KMS-11 (cell line): Measurements from ENCODE around the gene NUMA1.

Source experiments
- H2AFZ ChIP-seq: fragments of 200-600 bp; sonication (generic); 2 replicates; pipeline ENCODE4 v1.6.1; 2016; ENCODE audit warnings: antibody characterized with exemption, mixed run types, low read depth
- H3K27ac ChIP-seq: fragments of 200-600 bp; sonication (generic); 2 replicates; pipeline ENCODE4 v1.6.1; 2016; ENCODE audit warnings: mild to moderate bottlenecking, mixed run types
- H3K27me3 ChIP-seq: fragments of 200-600 bp; sonication (generic); 2 replicates; pipeline ENCODE4 v1.6.1; 2017; ENCODE audit warnings: mild to moderate bottlenecking, low read depth, mixed run types, moderate library complexity; ENCODE audit not compliant: insufficient read depth
- H3K36me3 ChIP-seq: fragments of 200-600 bp; sonication (generic); 2 replicates; pipeline ENCODE4 v1.6.1; 2017; ENCODE audit warnings: mild to moderate bottlenecking, mixed run types; ENCODE audit not compliant: insufficient read depth
- H3K4me1 ChIP-seq: fragments of 200-600 bp; sonication (generic); 2 replicates; pipeline ENCODE4 v1.6.1; 2016; ENCODE audit warnings: mild to moderate bottlenecking, low read depth, mixed run types; ENCODE audit not compliant: poor library complexity, severe bottlenecking
- H3K4me2 ChIP-seq: fragments of 200-600 bp; sonication (generic); 2 replicates; pipeline ENCODE4 v1.7.0; 2016; ENCODE audit warnings: mild to moderate bottlenecking, mixed run types
- H3K4me3 ChIP-seq: fragments of 200-600 bp; sonication (generic); IDR thresholded peaks from 2 replicates; pipeline ENCODE4 v1.6.1; 2017; ENCODE audit warnings: low read depth, low read length, mixed read lengths; ENCODE audit not compliant: insufficient read depth
- H3K79me2 ChIP-seq: fragments of 200-600 bp; sonication (generic); 2 replicates; pipeline ENCODE4 v1.6.1; 2016; ENCODE audit warnings: low read depth, mixed run types; ENCODE audit not compliant: insufficient read depth
- H3K9ac ChIP-seq: fragments of 200-600 bp; sonication (generic); 2 replicates; pipeline ENCODE4 v1.6.1; 2016; ENCODE audit warnings: mild to moderate bottlenecking, mixed run types
- H4K20me1 ChIP-seq: fragments of 200-600 bp; sonication (generic); 2 replicates; pipeline ENCODE4 v1.6.1; 2016; ENCODE audit warnings: mild to moderate bottlenecking, mixed run types; ENCODE audit not compliant: insufficient read depth
- TF ChIP-seq, protein P1 (sequence below): fragments of 200-600 bp; sonication (generic); conservative IDR thresholded peaks from 2 replicates; pipeline ENCODE4 v1.6.1; 2017; ENCODE audit warnings: low read depth, mild to moderate bottlenecking, antibody characterized with exemption, low read length, moderate library complexity, mixed read lengths

The NUMA1 gene

DNA sequence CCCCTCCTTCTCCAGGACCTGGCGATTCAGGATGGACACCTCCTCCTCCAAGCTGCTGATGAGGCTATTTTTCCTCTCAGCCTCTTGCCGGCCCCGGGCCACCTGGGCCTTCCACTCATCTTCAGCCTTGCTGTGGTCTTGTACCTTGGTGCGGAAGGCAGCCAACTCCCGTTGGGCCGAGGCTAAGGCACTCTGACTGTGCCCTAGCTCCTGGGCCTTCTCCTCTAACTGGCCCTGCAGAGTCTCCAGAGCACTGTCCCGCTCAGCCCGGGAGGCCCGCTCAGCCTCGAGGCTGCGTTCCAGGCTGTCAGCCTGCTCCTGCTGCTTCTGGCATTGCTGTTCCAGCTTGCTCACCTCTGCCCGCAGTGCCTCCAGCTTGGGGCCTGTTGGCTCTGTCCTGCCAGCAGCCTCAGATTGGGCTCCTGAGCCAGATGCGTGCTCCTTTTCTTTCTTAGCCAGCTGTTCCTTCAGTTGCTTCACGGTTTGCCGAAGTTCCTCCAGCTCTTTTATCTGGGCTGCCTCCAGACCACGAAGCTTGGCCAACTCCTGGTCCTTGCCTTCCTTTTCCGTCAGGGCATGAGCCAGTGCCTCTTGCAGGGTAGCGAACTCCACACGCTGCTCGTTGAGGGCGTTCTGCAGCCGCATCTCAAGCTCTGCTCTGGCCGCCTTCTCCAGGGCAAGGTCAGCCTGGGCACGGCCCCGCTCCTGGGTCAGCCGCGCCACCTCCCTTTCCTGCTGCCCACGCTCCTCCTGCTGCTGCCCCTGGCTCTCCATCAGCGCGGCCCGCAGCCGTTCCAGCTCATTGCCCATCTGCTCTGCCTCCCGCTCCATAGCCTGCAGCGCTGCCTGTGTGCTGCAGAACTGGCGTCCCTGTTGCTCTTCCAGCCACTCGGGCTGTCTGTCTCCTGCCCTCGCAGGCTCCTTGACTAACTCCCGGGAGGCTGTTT lies 66.3 kb downstream of the NUMA1 start:
- no peak overlapping the region for H3K27ac ChIP-seq
- H3K36me3 ChIP-seq: peaks cover 14% of the 10 kb centered on the region; the same call in 1 of the 2 replicates
- no peak overlapping the region for H2AFZ ChIP-seq
- no peak overlapping the region for H3K4me2 ChIP-seq
- no peaks in the 10 kb centered on the region for H3K79me2 ChIP-seq
- no peaks in the 10 kb centered on the region for H3K4me1 ChIP-seq
- no peaks in the 10 kb centered on the region for H4K20me1 ChIP-seq
- no peak overlapping the region for H3K9ac ChIP-seq
- no peaks in the 10 kb centered on the region for H3K27me3 ChIP-seq
- H3K4me3 ChIP-seq: no peak overlapping the region
- TF ChIP-seq, protein P1, sequence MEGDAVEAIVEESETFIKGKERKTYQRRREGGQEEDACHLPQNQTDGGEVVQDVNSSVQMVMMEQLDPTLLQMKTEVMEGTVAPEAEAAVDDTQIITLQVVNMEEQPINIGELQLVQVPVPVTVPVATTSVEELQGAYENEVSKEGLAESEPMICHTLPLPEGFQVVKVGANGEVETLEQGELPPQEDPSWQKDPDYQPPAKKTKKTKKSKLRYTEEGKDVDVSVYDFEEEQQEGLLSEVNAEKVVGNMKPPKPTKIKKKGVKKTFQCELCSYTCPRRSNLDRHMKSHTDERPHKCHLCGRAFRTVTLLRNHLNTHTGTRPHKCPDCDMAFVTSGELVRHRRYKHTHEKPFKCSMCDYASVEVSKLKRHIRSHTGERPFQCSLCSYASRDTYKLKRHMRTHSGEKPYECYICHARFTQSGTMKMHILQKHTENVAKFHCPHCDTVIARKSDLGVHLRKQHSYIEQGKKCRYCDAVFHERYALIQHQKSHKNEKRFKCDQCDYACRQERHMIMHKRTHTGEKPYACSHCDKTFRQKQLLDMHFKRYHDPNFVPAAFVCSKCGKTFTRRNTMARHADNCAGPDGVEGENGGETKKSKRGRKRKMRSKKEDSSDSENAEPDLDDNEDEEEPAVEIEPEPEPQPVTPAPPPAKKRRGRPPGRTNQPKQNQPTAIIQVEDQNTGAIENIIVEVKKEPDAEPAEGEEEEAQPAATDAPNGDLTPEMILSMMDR: no peak

DNA sequence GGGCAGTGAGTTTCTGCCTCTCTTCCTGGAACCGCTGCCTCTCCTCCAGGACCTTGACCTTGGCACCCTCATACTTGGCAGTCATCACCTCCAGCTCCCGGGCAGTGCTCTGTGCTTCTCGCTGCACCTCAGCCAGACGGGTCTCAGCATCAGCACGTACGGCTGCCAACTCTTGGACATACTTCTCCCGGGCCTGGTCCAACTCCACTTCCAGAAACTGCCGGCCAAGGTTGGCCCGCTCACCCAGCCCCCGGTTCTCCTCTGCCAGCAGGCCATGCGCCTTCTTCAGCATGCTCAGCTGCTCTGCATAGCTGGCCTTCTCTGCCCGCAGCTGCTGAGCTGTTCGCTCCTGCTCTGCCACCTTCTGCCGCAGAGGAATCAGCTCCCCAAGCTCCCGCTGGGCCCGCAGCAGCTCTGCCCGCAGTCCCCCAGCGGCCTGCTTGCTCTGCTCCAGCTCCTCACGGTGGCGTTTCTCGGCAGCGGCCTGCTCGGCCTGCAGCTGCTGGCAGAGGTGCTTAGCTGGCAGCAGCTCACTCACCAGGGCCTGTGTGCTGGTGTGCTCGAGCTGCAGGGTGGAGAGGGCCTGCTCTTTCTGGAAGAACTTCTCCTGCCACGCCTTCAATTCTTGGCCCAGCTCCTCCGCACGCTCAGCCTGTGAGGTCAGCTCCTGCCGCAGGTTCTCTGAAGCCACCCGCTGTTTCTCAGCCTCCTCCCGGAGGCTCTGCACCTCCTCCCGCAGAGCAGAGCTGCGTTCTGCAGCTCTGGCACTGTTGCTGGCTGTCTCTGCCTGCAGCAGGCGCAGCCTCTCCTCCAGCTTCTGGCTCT lies 67.2 kb downstream of the NUMA1 start:
- Histone ChIP-seq H3K4me1 (no peaks in the 10 kb centered on the region), H3K27ac (no peak overlapping the region), H2AFZ (no peak overlapping the region), H3K4me2 (no peak overlapping the region), H3K9ac (no peak overlapping the region), H3K27me3 (no peaks in the 10 kb centered on the region), H4K20me1 (no peaks in the 10 kb centered on the region), H3K79me2 (no peaks in the 10 kb centered on the region), H3K4me3 (no peak overlapping the region), H3K36me3 (peaks cover 11% of the 10 kb centered on the region; the same call in 1 of the 2 replicates)
- TF ChIP-seq, protein P1: no peak

DNA sequence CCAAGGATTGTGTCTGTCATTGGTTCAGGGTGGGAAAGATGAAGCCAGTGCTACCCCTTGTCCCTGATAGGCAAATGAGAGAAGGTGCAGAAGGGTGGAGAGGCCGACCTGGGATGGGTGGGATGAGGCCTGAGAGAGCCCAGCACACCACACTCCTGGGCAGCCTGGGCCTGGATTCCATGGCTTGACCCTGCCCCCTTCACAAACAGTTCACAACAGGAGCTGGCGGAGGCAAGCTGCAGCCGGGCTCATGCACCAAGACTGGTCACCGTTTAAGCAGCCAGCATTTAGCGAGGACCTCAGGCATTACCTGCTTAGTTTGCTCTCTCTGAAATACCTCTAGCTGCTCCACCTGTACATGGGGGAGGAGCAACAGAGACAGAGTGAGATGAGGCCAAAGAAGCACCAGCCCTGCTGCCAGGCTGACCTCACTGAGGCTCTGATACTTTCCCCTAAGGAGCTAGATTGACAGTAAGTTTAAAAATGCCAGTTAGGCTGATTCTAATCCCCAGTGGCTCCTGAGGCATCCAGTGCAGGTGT lies 68.2 kb downstream of the NUMA1 start:
- Histone ChIP-seq H3K27ac (no peak overlapping the region), H3K79me2 (no peaks in the 10 kb centered on the region), H3K36me3 (peaks cover 11% of the 10 kb centered on the region; the same call in 1 of the 2 replicates), H3K9ac (no peak overlapping the region), H3K4me2 (no peak overlapping the region), H2AFZ (no peak overlapping the region), H4K20me1 (no peaks in the 10 kb centered on the region), H3K27me3 (no peaks in the 10 kb centered on the region), H3K4me3 (no peak overlapping the region), H3K4me1 (no peaks in the 10 kb centered on the region)
- TF ChIP-seq, protein P1: no peak

DNA sequence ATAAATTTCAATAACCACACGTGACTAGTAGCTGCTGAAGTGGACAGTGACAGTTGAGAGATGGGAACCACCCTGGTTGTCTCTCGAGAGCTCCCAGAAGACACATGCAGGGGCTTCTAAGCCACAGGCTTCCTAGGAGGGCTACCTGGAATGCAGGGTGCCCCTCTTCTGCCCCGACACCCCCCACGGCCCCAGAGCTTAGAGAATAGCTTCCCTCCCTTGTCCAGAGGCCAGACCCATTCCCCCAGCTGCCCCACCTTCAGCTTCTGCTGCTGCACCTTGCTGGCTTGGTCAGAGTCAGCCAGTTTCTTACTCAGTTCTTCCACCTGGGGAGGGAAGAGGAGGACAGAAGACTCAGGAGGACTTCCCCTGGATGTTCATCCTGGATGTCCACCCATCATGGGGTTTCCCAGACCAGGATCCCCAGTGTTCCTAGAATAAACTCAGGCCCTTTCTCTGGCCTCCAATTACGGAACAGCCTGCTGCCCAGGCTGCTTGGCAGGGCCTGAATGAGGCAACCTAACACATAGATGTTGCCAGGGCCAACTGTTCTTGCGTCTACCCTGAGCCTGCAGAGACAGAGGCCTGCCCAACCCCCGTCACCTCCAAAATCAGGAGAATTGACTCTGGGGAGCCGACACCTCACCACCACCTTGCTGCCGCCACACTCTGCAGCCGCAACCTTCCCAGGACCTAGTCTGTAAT lies 69.7 kb downstream of the NUMA1 start:
- no peak overlapping the region for H3K4me3 ChIP-seq
- no peaks in the 10 kb centered on the region for H4K20me1 ChIP-seq
- H3K4me2 ChIP-seq: no peak overlapping the region
- TF ChIP-seq, protein P1: no peak
- H3K27me3 ChIP-seq: no peaks in the 10 kb centered on the region
- H3K4me1 ChIP-seq: no peaks in the 10 kb centered on the region
- peaks cover 13% of the 10 kb centered on the region; the same call in 1 of the 2 replicates for H3K36me3 ChIP-seq
- no peak overlapping the region for H3K9ac ChIP-seq
- no peak overlapping the region for H2AFZ ChIP-seq
- H3K27ac ChIP-seq: no peak overlapping the region
- no peaks in the 10 kb centered on the region for H3K79me2 ChIP-seq
